Measurements from ENCODE around the gene TMBIM4.
A peak's percentile ranks its signal among the peaks of the same experiment; 100 is the strongest.

TMBIM4 gene

DNA sequence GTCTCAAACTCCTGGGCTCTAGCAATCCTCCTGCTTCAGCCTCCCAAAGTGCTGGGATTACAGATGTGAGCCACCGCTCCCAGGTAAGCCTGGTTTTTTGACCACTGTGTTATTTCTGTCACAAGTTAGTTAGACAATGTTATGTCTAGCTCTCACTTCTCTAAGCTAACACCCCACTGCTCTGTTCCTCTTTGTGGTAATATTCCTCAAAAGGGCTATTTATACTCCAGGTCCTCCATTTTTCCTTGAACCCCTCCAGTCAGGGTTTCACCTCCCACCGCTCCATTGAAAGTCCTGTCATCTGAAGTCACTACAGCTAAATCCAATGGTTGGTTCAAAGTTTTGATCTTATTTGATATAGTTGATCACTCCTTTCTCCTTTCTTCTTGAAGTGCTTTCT is 24.3 kb upstream of the TMBIM4 start:
- no peaks in the 10 kb centered on the region for H3K79me2 ChIP-seq (ENCODE audit: low read length)
- H3K36me3 ChIP-seq (replicated peaks; ENCODE audit: low read depth, low read length): no peaks in the 10 kb centered on the region
- TF ChIP-seq, protein P1, sequence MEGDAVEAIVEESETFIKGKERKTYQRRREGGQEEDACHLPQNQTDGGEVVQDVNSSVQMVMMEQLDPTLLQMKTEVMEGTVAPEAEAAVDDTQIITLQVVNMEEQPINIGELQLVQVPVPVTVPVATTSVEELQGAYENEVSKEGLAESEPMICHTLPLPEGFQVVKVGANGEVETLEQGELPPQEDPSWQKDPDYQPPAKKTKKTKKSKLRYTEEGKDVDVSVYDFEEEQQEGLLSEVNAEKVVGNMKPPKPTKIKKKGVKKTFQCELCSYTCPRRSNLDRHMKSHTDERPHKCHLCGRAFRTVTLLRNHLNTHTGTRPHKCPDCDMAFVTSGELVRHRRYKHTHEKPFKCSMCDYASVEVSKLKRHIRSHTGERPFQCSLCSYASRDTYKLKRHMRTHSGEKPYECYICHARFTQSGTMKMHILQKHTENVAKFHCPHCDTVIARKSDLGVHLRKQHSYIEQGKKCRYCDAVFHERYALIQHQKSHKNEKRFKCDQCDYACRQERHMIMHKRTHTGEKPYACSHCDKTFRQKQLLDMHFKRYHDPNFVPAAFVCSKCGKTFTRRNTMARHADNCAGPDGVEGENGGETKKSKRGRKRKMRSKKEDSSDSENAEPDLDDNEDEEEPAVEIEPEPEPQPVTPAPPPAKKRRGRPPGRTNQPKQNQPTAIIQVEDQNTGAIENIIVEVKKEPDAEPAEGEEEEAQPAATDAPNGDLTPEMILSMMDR (IDR thresholded peaks at IDR 0.05; ENCODE audit: low read depth, low read length): no peak
- TF ChIP-seq EZH2phosphoT487 (IDR thresholded peaks at IDR 0.05; ENCODE audit: low read depth): no peak
- H3K27me3 ChIP-seq (ENCODE audit: low read depth, low read length): no peaks in the 10 kb centered on the region
- H3K4me3 ChIP-seq (ENCODE audit: low read length): peak overlapping the region; percentile 45
- peak overlapping the region; percentile 26; the same call in 1 of the 2 replicates for H2AFZ ChIP-seq (ENCODE audit: low read depth, low read length)
- no peaks in the 10 kb centered on the region for H3K9me3 ChIP-seq (ENCODE audit: insufficient read depth, low read length)
- peak overlapping the region; percentile 59 for H3K4me2 ChIP-seq (ENCODE audit: low read length)
- no peaks in the 10 kb centered on the region for H4K20me1 ChIP-seq (ENCODE audit: insufficient read depth, low read length)
- H3K9ac ChIP-seq (ENCODE audit: low read length): no peak overlapping the region
- no peak overlapping the region for H3K27ac ChIP-seq (ENCODE audit: low read length)
- H3K4me1 ChIP-seq (ENCODE audit: low read length): peaks cover 41% of the 10 kb centered on the region

DNA sequence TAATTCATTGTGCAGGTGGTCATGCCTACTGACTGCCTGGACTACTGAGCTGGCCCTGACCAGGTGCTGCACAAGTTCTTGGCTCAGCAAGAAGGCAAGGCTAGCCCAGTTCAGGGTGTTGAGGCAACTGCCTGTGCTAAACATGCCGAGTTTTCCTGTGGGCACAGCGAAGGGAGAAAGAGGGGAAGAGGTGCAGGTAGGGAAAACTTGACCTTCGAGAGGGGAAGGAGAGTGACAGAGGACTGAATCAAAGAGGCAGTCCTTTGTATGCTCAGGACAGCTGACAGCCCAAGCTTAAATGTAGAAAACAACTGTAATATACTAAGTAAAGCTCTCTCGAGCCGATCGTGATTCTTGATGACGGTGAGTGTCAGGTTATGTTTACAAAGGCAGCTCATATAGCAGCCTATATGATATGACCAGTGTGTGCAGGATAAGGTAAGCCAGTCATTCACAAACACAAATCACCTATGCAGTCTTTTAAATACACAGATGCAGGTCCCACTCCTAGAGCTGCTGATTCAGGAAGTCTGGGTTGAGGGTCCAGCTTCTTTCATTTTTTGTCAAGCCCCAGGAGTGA is 21.8 kb upstream of the TMBIM4 start:
- Histone ChIP-seq H3K79me2 (ENCODE audit: low read length) (no peaks in the 10 kb centered on the region), H3K27me3 (ENCODE audit: low read depth, low read length) (no peaks in the 10 kb centered on the region), H3K9ac (ENCODE audit: low read length) (no peak overlapping the region), H3K4me2 (ENCODE audit: low read length) (no peak overlapping the region), H3K36me3 (replicated peaks; ENCODE audit: low read depth, low read length) (no peaks in the 10 kb centered on the region), H3K27ac (ENCODE audit: low read length) (no peak overlapping the region), H4K20me1 (ENCODE audit: insufficient read depth, low read length) (no peaks in the 10 kb centered on the region), H3K9me3 (ENCODE audit: insufficient read depth, low read length) (no peaks in the 10 kb centered on the region), H2AFZ (ENCODE audit: low read depth, low read length) (no peak overlapping the region), H3K4me1 (ENCODE audit: low read length) (peaks cover 40% of the 10 kb centered on the region), H3K4me3 (ENCODE audit: low read length) (no peak overlapping the region)
- no peak for TF ChIP-seq EZH2phosphoT487 (IDR thresholded peaks at IDR 0.05; ENCODE audit: low read depth)
- TF ChIP-seq, protein P1 (IDR thresholded peaks at IDR 0.05; ENCODE audit: low read depth, low read length): no peak

DNA sequence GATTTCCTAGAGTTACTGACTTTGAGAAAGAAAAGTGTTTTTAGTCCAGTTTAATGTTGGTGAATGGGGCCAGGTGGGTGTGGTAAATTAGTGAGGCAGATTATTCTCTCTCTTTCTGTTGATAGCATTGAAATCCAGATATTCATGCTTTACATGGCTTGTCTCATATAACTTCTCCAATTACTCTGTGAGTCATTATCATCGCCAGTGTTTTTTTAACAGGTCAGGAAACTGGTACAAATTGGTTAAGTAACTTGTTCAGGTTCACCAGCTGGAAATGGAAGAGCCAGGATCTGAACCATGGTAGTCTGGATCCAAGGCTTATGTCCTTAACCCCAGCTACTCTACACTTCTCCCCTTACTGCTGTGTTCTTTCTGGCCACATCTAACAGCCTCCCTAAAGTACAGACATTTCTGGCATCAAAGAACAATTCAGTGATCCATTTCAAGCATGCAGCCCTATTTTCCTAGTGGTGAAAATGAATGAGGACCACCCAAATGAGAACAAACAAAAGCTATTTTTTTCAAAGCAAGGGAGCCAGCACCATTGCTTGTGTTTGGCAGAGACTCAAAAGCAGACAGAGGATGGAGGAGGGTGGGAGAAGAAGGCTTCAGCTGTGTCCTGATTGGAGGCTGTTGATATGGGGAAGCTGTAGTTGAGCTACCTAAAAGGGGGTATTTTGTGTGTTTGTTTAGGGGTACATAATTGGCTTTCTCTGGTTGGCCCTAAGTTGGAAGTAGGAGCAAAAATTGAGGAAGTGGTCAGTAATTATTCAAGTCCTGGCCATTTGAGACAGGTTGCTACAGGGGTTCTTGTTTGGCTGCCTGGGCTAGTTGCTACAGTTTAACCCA is 20.9 kb upstream of the TMBIM4 start:
- no peaks in the 10 kb centered on the region for H3K9me3 ChIP-seq (ENCODE audit: insufficient read depth, low read length)
- no peak overlapping the region for H3K4me2 ChIP-seq (ENCODE audit: low read length)
- no peaks in the 10 kb centered on the region for H3K79me2 ChIP-seq (ENCODE audit: low read length)
- H3K4me1 ChIP-seq (ENCODE audit: low read length): peaks cover 33% of the 10 kb centered on the region
- no peak overlapping the region for H2AFZ ChIP-seq (ENCODE audit: low read depth, low read length)
- no peak overlapping the region for H3K9ac ChIP-seq (ENCODE audit: low read length)
- H3K27me3 ChIP-seq (ENCODE audit: low read depth, low read length): no peaks in the 10 kb centered on the region
- no peak overlapping the region for H3K27ac ChIP-seq (ENCODE audit: low read length)
- no peak overlapping the region for H3K4me3 ChIP-seq (ENCODE audit: low read length)
- no peaks in the 10 kb centered on the region for H3K36me3 ChIP-seq (replicated peaks; ENCODE audit: low read depth, low read length)
- TF ChIP-seq EZH2phosphoT487 (IDR thresholded peaks at IDR 0.05; ENCODE audit: low read depth): no peak
- TF ChIP-seq, protein P1 (IDR thresholded peaks at IDR 0.05; ENCODE audit: low read depth, low read length): no peak
- H4K20me1 ChIP-seq (ENCODE audit: insufficient read depth, low read length): no peaks in the 10 kb centered on the region

DNA sequence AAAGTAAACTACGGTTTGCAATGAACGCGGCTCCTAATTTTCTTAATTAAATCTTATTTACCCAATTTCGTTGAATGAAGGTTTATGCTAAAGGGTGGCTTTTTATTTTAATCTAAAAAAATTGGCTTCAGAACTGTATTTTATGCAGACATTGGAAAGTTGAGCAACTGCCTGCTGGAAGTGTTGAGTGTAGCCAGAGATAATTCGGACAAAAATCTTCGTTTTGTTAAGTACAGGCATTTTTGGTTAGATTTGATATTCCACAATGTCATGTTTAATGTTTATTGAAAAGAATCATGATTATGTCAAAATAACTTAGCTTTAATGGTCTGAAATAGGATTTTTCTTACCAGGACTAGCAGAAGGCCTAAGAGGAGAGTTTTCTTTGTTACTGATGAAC is 20.1 kb upstream of the TMBIM4 start:
- no peak overlapping the region for H3K4me3 ChIP-seq (ENCODE audit: low read length)
- no peak overlapping the region for H3K27ac ChIP-seq (ENCODE audit: low read length)
- H3K4me2 ChIP-seq (ENCODE audit: low read length): no peak overlapping the region
- H3K36me3 ChIP-seq (replicated peaks; ENCODE audit: low read depth, low read length): no peaks in the 10 kb centered on the region
- H2AFZ ChIP-seq (ENCODE audit: low read depth, low read length): no peak overlapping the region
- peaks cover 30% of the 10 kb centered on the region for H3K4me1 ChIP-seq (ENCODE audit: low read length)
- no peaks in the 10 kb centered on the region for H3K27me3 ChIP-seq (ENCODE audit: low read depth, low read length)
- no peaks in the 10 kb centered on the region for H4K20me1 ChIP-seq (ENCODE audit: insufficient read depth, low read length)
- no peaks in the 10 kb centered on the region for H3K79me2 ChIP-seq (ENCODE audit: low read length)
- H3K9me3 ChIP-seq (ENCODE audit: insufficient read depth, low read length): no peaks in the 10 kb centered on the region
- no peak overlapping the region for H3K9ac ChIP-seq (ENCODE audit: low read length)
- TF ChIP-seq, protein P1 (IDR thresholded peaks at IDR 0.05; ENCODE audit: low read depth, low read length): no peak
- TF ChIP-seq EZH2phosphoT487 (IDR thresholded peaks at IDR 0.05; ENCODE audit: low read depth): no peak
